GM12878 (cell line): ENCODE measurements around the gene ERC2. TPM values are rescaled to one million over a fixed set of nuclear protein-coding genes. Genes with fewer than 3 reads are reported as not detected.

Experiments used
- CBX3 ChIP-seq: fragments of 200-600 bp; sonication (generic); IDR thresholded peaks from 2 replicates; pipeline ENCODE4 v1.6.1; 2016; ENCODE audit warnings: low read depth, borderline replicate concordance
- E2F8 ChIP-seq: fragments of 450-650 bp; IDR thresholded peaks from 2 replicates; pipeline ENCODE4 v1.6.1; 2018; ENCODE audit warnings: mild to moderate bottlenecking, low read depth, moderate library complexity; ENCODE audit not compliant: partially characterized antibody
- EGR1 ChIP-seq, 2 experiments: IDR thresholded peaks; 1 replicate in 1 of 2; 2 replicates in 1 of 2; pipeline ENCODE4 v1.6.1; 2011 to 2012; ENCODE audit warnings: low read depth in 2 of 2, low read length in 2 of 2, borderline replicate concordance in 1 of 2, mild to moderate bottlenecking in 1 of 2, moderate library complexity in 1 of 2
- HDAC6 ChIP-seq: fragments of 200-600 bp; sonication (generic); IDR thresholded peaks from one replicate; pipeline ENCODE4 v1.8.0; 2017; ENCODE audit warnings: antibody characterized with exemption; ENCODE audit not compliant: unreplicated experiment
- JUND ChIP-seq: IDR thresholded peaks from 2 replicates; pipeline ENCODE4 v1.6.1; 2012; ENCODE audit warnings: low read depth, mild to moderate bottlenecking, low read length, improper control_type of control experiment, moderate library complexity
- KAT2A ChIP-seq: conservative IDR thresholded peaks from 2 replicates; pipeline ENCODE4 v1.6.1; 2011; ENCODE audit warnings: low read depth, low read length; ENCODE audit not compliant: control insufficient read depth
- MTA3 ChIP-seq: IDR thresholded peaks from 2 replicates; pipeline ENCODE4 v1.6.1; 2012; ENCODE audit warnings: low read length, inconsistent platforms, borderline replicate concordance
- PAX5 ChIP-seq: IDR thresholded peaks from 2 replicates; pipeline ENCODE4 v1.6.1; 2011; ENCODE audit warnings: low read depth, low read length, borderline replicate concordance
- POLR2AphosphoS5 ChIP-seq: IDR thresholded peaks from 2 replicates; pipeline ENCODE4 v1.6.1; 2011; ENCODE audit warnings: mild to moderate bottlenecking, low read length, inconsistent platforms
- POU2F2 ChIP-seq: IDR thresholded peaks from 3 replicates; pipeline ENCODE4 v1.6.1; 2011; ENCODE audit warnings: low read depth, mild to moderate bottlenecking, low read length, borderline replicate concordance
- RELB ChIP-seq: fragments of 450-650 bp; IDR thresholded peaks from 2 replicates; pipeline ENCODE4 v1.6.1; 2017; ENCODE audit warnings: low read depth, mild to moderate bottlenecking, moderate library complexity
- SMARCA5 ChIP-seq: fragments of 450-650 bp; IDR thresholded peaks from 2 replicates; pipeline ENCODE4 v1.6.1; 2017; ENCODE audit warnings: mild to moderate bottlenecking
- YY1 ChIP-seq: IDR thresholded peaks from 2 replicates; pipeline ENCODE4 v1.6.1; 2011; ENCODE audit warnings: low read depth, mild to moderate bottlenecking, low read length
- ZBTB4 ChIP-seq: fragments of 450-650 bp; formaldehyde crosslinking; IDR thresholded peaks from 2 replicates; pipeline ENCODE4 v1.4.0; 2022; ENCODE audit warnings: mild to moderate bottlenecking, moderate library complexity
- polyA plus RNA-seq, 11 experiments: library from polyadenylated mRNA; depleted of rRNA in 4 of 11; unstranded in 6 of 11; stranded (reverse) in 5 of 11; fragments of >200 nt; fragmentation: Nextera tagmentation in 4 of 11; fragmentation: Illumina TruSeq in 1 of 11; extraction: Ambion mirVana in 4 of 11; extraction: Trizol in 1 of 11; gene quantifications; 1 replicate in 1 of 11; 2 replicates in 10 of 11; pipeline versions ENCODE4 v1.2.1 to v1.2.3, GENCODE V29; 2011 to 2016; ENCODE audit warnings: inconsistent platforms in 2 of 11, missing spikeins in 2 of 11, low read depth in 1 of 11
- total RNA-seq, 4 experiments: library from RNA; depleted of rRNA in 3 of 4; stranded (reverse); fragments of >200 nt in 3 of 4; fragmentation: Illumina TruSeq in 1 of 4; extraction: Trizol in 1 of 4; gene quantifications; 2 replicates each; pipeline versions ENCODE4 v1.2.1 to v1.2.3, GENCODE V29; 2013 to 2021
- TF ChIP-seq, protein P1 (sequence below): IDR thresholded peaks from 2 replicates; pipeline ENCODE4 v1.6.1; 2011; ENCODE audit warnings: borderline replicate concordance, low read depth, mild to moderate bottlenecking, moderate library complexity, mixed read lengths, low read length; ENCODE audit not compliant: insufficient read depth; ENCODE audit errors: extremely low read length
- TF ChIP-seq, protein P2 (sequence below): IDR thresholded peaks from 2 replicates; pipeline ENCODE4 v1.6.1; 2012; ENCODE audit warnings: low read depth, low read length, improper control_type of control experiment
- TF ChIP-seq, protein P3 (sequence below): fragments of 450-650 bp; conservative IDR thresholded peaks from 2 replicates; pipeline ENCODE4 v1.6.1; 2017; ENCODE audit warnings: mild to moderate bottlenecking, moderate library complexity

ERC2 gene
- total and polyA plus RNA-seq, 10 of the 15 experiments (the other 5 are each of a cell fraction or from before 2014, with no cell fraction given), result 0.06 to 1.4 (median 0.12) TPM; not detected in 3

DNA sequence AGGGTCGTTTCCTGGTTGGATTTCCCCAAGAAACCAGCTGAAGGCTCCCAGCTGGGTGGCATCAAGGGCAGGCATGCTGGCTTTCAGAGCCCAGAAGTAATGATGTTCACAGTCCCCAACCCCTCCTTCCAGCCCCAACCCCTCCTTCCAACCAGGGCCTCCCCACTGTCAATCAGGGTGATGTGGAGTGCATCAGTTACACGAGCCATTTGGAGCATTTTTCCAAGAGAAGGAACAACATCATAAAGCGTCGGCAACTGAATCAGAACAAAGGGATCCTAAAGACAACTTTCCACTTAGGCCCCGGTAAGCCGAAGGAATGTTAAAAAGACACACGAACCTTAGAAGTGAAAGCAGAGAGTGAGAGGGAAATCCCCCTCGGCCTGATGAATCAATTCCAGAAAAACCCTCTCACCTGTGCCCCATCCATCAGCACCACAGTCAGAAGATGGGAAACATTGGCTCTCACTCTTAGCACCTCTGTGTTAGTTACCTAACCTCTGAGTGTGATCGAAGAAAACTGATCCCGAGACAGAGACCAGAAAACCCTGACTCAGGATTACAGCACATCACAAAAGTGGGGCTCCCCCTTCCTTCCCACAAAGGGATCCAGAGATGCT lies 880.0 kb downstream of the ERC2 start (continued):
- TF ChIP-seq EGR1 (IDR thresholded peaks at IDR 0.05; ENCODE audit: borderline replicate concordance in 1 of 2, low read depth in 2 of 2, low read length in 2 of 2) (no peak), POLR2AphosphoS5 (no peak), POU2F2 (no peak), ZBTB4 (no peak), PAX5 (no peak), YY1 (no peak), HDAC6 (no peak), RELB (peak; percentile 43; the same call in 1 of the 2 replicates), E2F8 (no peak), MTA3 (no peak), CBX3 (no peak), SMARCA5 (no peak), JUND (no peak), KAT2A (no peak)
- TF ChIP-seq, protein P1, sequence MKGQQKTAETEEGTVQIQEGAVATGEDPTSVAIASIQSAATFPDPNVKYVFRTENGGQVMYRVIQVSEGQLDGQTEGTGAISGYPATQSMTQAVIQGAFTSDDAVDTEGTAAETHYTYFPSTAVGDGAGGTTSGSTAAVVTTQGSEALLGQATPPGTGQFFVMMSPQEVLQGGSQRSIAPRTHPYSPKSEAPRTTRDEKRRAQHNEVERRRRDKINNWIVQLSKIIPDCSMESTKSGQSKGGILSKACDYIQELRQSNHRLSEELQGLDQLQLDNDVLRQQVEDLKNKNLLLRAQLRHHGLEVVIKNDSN, result no peak
- TF ChIP-seq, protein P2, sequence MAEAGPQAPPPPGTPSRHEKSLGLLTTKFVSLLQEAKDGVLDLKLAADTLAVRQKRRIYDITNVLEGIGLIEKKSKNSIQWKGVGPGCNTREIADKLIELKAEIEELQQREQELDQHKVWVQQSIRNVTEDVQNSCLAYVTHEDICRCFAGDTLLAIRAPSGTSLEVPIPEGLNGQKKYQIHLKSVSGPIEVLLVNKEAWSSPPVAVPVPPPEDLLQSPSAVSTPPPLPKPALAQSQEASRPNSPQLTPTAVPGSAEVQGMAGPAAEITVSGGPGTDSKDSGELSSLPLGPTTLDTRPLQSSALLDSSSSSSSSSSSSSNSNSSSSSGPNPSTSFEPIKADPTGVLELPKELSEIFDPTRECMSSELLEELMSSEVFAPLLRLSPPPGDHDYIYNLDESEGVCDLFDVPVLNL, result no peak
- TF ChIP-seq, protein P3, sequence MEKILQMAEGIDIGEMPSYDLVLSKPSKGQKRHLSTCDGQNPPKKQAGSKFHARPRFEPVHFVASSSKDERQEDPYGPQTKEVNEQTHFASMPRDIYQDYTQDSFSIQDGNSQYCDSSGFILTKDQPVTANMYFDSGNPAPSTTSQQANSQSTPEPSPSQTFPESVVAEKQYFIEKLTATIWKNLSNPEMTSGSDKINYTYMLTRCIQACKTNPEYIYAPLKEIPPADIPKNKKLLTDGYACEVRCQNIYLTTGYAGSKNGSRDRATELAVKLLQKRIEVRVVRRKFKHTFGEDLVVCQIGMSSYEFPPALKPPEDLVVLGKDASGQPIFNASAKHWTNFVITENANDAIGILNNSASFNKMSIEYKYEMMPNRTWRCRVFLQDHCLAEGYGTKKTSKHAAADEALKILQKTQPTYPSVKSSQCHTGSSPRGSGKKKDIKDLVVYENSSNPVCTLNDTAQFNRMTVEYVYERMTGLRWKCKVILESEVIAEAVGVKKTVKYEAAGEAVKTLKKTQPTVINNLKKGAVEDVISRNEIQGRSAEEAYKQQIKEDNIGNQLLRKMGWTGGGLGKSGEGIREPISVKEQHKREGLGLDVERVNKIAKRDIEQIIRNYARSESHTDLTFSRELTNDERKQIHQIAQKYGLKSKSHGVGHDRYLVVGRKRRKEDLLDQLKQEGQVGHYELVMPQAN, result no peak
